ENCODE data around the gene ULBP1.
"Not testable (repeated sequence)": the region's sequence is repeated elsewhere in the genome, so short reads cannot be mapped to it uniquely, and the experiment has no call there.

ULBP1 gene

GRCh38 chr6:149934249-149935156, 29.2 kb upstream of the ULBP1 start:
- DNase-seq: no peak

DNA sequence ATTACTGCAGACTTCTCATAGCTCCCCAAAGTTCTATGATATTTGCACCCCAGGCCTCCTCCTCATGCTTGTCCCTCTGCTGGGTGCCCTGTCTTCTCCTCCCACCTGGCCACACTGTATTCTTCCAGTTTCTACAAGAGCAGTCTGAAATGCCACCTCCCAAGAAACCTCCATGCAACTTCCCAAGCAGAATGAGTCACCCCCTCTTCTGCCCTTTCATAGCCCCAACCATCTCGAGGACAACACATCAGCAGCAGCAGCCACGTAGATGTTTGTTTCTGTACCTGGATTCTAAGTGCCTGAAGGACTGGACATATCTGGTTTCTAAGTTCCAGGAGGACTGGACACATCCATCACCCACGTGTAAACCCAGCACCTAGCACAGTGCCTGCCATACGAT, 28.5 kb upstream of the ULBP1 start:
- DNase-seq: no peak

- DNase-seq: no peak
Observed at GRCh38 chr6:149935668-149936067, 28.1 kb upstream of the ULBP1 start.

- no peak for DNase-seq
Observed at GRCh38 chr6:149936743-149937142, 27.0 kb upstream of the ULBP1 start.

DNA sequence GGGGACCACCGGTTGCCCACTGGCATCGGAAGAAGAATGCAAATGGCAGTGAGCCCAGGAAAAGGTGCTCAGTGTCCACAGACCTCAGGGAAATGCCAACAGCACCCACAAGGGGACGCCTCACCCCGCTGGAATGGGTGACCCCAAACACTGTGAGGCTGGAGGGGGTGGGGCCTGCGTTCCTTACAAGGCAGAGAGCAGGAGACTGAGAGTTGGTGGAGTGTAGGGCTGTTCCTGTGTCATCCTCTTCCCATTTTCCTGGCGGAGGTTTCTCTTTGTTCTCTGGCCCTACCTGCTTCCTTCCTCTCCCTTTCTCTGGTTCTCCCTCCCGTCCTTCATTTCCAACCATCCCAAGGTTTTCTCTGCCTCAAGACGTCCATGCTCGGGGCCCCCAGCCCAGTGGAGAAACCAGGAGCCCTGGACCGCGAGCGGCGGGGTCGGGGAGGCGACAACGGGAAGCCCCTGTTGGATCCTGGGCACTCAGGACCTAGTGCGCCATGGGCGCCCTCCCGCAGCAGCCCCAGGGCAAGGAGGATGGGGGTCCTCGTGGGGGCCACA, 25.7 kb upstream of the ULBP1 start:
- DNase-seq: not testable (repeated sequence)

DNA sequence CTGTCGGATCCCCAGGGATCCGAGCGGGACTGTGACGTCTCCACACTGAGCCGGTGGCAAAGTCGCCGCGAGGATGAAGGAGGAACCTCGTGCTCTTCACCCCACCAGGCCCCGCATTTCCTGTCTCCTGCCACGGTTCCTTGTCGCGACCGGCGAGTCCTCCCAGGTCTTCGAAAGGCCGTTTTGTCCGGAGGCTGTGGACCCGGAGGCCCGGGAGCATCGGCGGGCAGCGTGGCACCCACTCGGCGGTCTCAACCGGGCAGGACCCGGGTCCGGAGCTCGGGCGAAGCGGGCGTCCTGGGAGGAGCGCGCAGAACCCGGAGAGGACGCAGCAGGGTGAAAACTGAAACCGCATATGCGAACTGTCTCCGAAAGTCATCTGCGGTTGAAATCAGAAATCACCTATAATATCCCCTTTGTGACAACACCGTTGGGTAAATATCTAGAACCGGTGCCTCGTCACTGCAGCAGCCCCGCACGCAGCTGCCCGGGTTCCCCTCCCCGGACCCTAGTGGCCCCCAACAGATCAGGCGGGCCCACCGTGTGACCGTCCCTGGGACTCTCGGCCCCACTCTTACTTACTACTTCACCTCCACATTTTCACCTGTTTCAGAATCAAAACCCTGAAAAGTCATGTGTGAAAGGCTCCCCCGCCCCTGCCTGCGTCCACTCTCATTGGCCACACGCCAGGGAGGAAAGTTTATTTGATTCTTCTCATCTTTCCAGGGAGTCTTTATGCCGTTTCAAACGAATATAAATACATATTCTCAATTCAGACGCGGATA, 25.0 kb upstream of the ULBP1 start:
- DNase-seq: no peak

- DNase-seq: no peak
Observed at GRCh38 chr6:149939356-149939648, 24.4 kb upstream of the ULBP1 start.

- DNase-seq: no peak
Observed at GRCh38 chr6:149939909-149940671, 23.7 kb upstream of the ULBP1 start.

GRCh38 chr6:149940672-149940982, 23.1 kb upstream of the ULBP1 start:
- DNase-seq: no peak

GRCh38 chr6:149941583-149942460, 21.9 kb upstream of the ULBP1 start, which contains the start of gene ULBP2:
ULBP2 (plus strand) TSS chr6:149942014; CDS start chr6:149942073, 59 bp downstream.
- DNase-seq: peak; percentile 39

DNA sequence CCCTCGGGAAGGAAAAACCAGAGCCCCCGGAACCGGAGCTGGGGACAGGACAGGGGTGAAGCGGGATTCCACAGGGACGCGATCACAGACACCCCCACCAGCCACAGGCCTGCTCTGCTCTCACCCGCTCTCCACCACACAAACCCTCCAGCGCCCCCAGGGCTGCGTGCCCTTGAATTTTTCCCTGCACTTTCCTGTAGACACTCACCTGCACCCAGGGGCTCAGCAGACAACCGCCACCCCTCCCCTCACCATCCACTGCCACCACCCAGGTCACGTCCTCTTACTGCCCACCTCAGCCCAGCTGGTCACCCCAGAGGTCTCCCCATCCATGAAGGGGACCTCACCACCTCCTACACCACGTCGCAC, 21.3 kb upstream of the ULBP1 start:
- DNase-seq: no peak

DNA sequence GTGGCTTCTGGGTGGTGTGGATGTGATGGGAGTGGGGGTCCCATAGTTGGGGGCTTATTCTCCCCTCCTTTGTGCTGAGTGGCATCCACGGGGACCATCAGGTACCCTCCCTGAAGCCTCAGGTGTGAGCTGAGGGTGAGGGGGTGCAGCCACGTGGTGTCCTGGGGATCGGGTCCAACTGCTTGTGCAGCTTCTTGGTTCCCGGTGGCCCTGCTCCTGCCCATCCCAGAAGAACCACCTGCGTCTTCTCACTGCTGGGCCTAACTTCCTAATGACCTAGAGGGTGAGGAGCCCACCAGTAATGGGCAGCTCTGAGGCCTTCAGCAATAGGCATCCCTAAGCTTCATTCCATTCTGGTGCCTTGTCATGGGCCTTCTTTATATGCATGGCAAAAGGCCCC, 20.4 kb upstream of the ULBP1 start:
- DNase-seq: not testable (repeated sequence)

DNA sequence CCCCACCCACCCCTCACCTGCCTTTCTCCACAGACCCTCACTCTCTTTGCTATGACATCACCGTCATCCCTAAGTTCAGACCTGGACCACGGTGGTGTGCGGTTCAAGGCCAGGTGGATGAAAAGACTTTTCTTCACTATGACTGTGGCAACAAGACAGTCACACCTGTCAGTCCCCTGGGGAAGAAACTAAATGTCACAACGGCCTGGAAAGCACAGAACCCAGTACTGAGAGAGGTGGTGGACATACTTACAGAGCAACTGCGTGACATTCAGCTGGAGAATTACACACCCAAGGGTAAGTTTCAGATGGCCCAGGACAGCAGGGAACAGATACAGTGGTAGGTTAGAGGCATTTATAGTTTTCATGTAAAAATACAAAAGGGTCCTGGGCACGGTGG, 18.5 kb upstream of the ULBP1 start:
- not testable (repeated sequence) for DNase-seq

DNA sequence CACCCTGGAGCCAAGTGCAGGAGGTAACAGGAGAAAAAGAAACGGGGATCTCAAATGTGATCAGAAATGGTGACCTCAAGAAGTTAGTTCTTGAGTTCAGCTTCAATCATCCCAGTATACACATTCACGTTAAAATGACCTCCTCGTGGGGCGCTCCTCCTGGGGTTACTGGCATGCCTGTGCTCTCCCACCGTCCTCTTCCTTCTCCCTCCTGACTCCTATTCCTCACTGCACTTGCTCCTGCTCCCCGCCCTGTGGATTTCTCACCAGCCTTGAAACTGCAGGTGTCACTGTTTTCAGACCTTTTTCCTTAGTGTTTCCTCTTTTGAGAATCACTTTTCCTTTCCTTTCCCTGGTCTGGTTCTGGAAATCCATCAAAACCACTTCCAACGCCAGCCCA, 17.1 kb upstream of the ULBP1 start:
- not testable (repeated sequence) for DNase-seq

GRCh38 chr6:149947533-149947932, 16.2 kb upstream of the ULBP1 start:
- not testable (repeated sequence) for DNase-seq

GRCh38 chr6:149948011-149948410, 15.7 kb upstream of the ULBP1 start:
- DNase-seq: no peak

GRCh38 chr6:149948616-149949015, 15.1 kb upstream of the ULBP1 start:
- no peak for DNase-seq

DNA sequence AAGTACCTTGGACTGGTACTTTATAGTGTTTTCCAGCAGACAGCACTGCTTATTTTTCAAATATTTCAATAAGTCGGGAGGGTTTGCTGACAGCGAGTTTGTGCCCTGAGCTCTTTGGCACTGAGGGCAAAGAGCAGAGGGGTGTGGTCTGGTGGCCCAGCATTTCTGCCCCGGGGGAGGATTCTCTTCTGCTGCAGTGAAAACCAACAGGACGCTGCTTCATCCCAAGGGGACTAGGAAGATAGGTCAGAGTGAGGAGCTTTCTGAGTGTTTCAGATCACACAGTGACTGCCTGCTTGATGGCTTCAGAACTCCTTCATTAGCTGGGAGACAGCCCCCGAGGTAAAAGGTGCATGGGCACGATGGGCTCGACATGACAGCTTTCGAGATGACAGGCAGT, 13.3 kb upstream of the ULBP1 start:
- no peak for DNase-seq

GRCh38 chr6:149951096-149951495, 12.6 kb upstream of the ULBP1 start:
- DNase-seq: no peak

GRCh38 chr6:149951626-149952025, 12.1 kb upstream of the ULBP1 start:
- DNase-seq: no peak

DNA sequence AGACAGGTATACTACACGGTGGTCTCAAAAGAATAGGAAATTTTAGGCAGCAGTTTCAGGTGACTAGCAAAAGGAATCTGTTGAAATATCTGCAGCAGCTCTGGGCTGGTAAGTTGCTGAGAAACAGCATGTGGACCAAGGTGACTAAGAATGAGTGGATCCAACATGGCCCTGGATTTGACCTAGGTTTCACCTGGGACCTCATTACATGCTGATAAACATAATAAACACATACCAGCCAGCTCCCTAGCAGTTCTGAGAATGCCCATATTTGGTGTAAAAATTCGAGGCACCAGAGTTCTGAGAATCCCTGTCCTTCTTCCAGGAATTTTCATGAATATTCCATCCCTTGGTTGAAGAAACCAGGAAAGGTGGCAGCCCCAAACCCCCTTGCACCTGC, 10.4 kb upstream of the ULBP1 start:
- not testable (repeated sequence) for DNase-seq

DNA sequence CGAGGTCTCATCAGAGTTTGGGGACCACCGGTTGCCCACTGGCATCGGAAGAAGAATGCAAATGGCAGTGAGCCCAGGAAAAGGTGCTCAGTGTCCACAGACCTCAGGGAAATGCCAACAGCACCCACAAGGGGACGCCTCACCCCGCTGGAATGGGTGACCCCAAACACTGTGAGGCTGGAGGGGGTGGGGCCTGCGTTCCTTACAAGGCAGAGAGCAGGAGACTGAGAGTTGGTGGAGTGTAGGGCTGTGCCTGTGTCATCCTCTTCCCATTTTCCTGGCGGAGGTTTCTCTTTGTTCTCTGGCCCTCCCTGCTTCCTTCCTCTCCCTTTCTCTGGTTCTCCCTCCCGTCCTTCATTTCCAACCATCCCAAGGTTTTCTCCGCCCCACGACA, 9.8 kb upstream of the ULBP1 start:
- not testable (repeated sequence) for DNase-seq

Measured in SIG-M5 (cell line).